Measurements from ENCODE around the gene FOXL2.

GRCh38 chr3:138902171-138902570 lies 44.8 kb downstream of the FOXL2 start:
- no peak for TF ChIP-seq CTCF (IDR thresholded peaks at IDR 0.05)
- no peak for TF ChIP-seq POLR2A (IDR thresholded peaks at IDR 0.05)
